Measurements from ENCODE around the gene RGS13. TPM values are rescaled to one million over a fixed set of nuclear protein-coding genes. Genes with fewer than 3 reads are reported as not detected.

The RGS13 gene
- total RNA-seq, 1 donor from 2014 or later: not detected

- Histone ChIP-seq H3K27me3 (ENCODE audit: insufficient read depth, low read length) (no peaks in the 10 kb centered on the region), H3K79me2 (ENCODE audit: insufficient read depth, low read length) (no peaks in the 10 kb centered on the region), H3K9me3 (ENCODE audit: insufficient read depth, low read depth, low read length) (no peaks in the 10 kb centered on the region), H3K27ac (ENCODE audit: low read depth, low read length) (no peak overlapping the region), H2AFZ (ENCODE audit: low read depth, low read length) (no peak overlapping the region), H3K36me3 (ENCODE audit: insufficient read depth, low read length) (no peaks in the 10 kb centered on the region), H3K4me2 (ENCODE audit: low read length) (no peak overlapping the region), H3K4me1 (ENCODE audit: insufficient read depth, low read length) (no peaks in the 10 kb centered on the region), H3K9ac (ENCODE audit: low read length) (no peak overlapping the region), H3K4me3 (ENCODE audit: insufficient read depth, low read depth, low read length) (no peak overlapping the region), H4K20me1 (ENCODE audit: insufficient read depth, low read length) (no peaks in the 10 kb centered on the region)
- FAIRE-seq (no peak), DNase-seq (ENCODE audit: low read depth) (no peak)
- Mint-ChIP-seq H3K4me1 (ENCODE audit: low read depth, unreplicated experiment) (no peaks in the 10 kb centered on the region), H3K27me3 (ENCODE audit: low read depth, unreplicated experiment) (no peaks in the 10 kb centered on the region), H3K4me3 (ENCODE audit: unreplicated experiment) (no peak overlapping the region), H3K36me3 (ENCODE audit: low read depth, unreplicated experiment) (no peaks in the 10 kb centered on the region), H3K27ac (ENCODE audit: unreplicated experiment) (no peak overlapping the region), H3K9me3 (ENCODE audit: unreplicated experiment) (no peaks in the 10 kb centered on the region)
- TF ChIP-seq CTCF (IDR thresholded peaks at IDR 0.05; ENCODE audit: insufficient read depth, low read depth, low read length): no peak
These were observed 33.2 kb downstream of the RGS13 start for GRCh38 chr1:192669174-192669573.

- H3K9me3 Mint-ChIP-seq (ENCODE audit: unreplicated experiment): peaks cover 3% of the 10 kb centered on the region
- H3K36me3 Mint-ChIP-seq (ENCODE audit: low read depth, unreplicated experiment): no peaks in the 10 kb centered on the region
- Histone ChIP-seq H3K27me3 (ENCODE audit: insufficient read depth, low read length) (no peaks in the 10 kb centered on the region), H3K9me3 (ENCODE audit: insufficient read depth, low read depth, low read length) (no peaks in the 10 kb centered on the region), H3K4me2 (ENCODE audit: low read length) (no peak overlapping the region), H3K4me1 (ENCODE audit: insufficient read depth, low read length) (no peaks in the 10 kb centered on the region), H3K4me3 (ENCODE audit: insufficient read depth, low read depth, low read length) (no peak overlapping the region), H3K27ac (ENCODE audit: low read depth, low read length) (no peak overlapping the region), H4K20me1 (ENCODE audit: insufficient read depth, low read length) (no peaks in the 10 kb centered on the region), H3K79me2 (ENCODE audit: insufficient read depth, low read length) (no peaks in the 10 kb centered on the region), H2AFZ (ENCODE audit: low read depth, low read length) (no peak overlapping the region), H3K9ac (ENCODE audit: low read length) (no peak overlapping the region), H3K36me3 (ENCODE audit: insufficient read depth, low read length) (no peaks in the 10 kb centered on the region)
- no peak overlapping the region for H3K4me3 Mint-ChIP-seq (ENCODE audit: unreplicated experiment)
- no peaks in the 10 kb centered on the region for H3K27me3 Mint-ChIP-seq (ENCODE audit: low read depth, unreplicated experiment)
- no peak overlapping the region for H3K27ac Mint-ChIP-seq (ENCODE audit: unreplicated experiment)
- TF ChIP-seq EZH2 (IDR thresholded peaks at IDR 0.05; ENCODE audit: insufficient read depth, low read length): no peak
- TF ChIP-seq CTCF (IDR thresholded peaks at IDR 0.05; ENCODE audit: insufficient read depth, low read depth, low read length): no peak
- DNase-seq (ENCODE audit: low read depth) (no peak), FAIRE-seq (no peak)
- H3K4me1 Mint-ChIP-seq (ENCODE audit: low read depth, unreplicated experiment): no peaks in the 10 kb centered on the region
These were observed 39.8 kb downstream of the RGS13 start for GRCh38 chr1:192675716-192676115.

GRCh38 chr1:192678099-192678498, 42.2 kb downstream of the RGS13 start:
- H2AFZ ChIP-seq (ENCODE audit: low read depth, low read length): no peak overlapping the region
- H3K4me1 Mint-ChIP-seq (ENCODE audit: low read depth, unreplicated experiment): no peaks in the 10 kb centered on the region

More at GRCh38 chr1:192678099-192678498, 42.2 kb downstream of the RGS13 start:
- Histone ChIP-seq H4K20me1 (ENCODE audit: insufficient read depth, low read length) (no peaks in the 10 kb centered on the region), H3K9me3 (ENCODE audit: insufficient read depth, low read depth, low read length) (no peaks in the 10 kb centered on the region), H3K27me3 (ENCODE audit: insufficient read depth, low read length) (no peaks in the 10 kb centered on the region), H3K36me3 (ENCODE audit: insufficient read depth, low read length) (no peaks in the 10 kb centered on the region), H3K4me1 (ENCODE audit: insufficient read depth, low read length) (no peaks in the 10 kb centered on the region), H3K27ac (ENCODE audit: low read depth, low read length) (no peak overlapping the region), H3K4me3 (ENCODE audit: insufficient read depth, low read depth, low read length) (no peak overlapping the region), H3K4me2 (ENCODE audit: low read length) (no peak overlapping the region), H3K9ac (ENCODE audit: low read length) (no peak overlapping the region), H3K79me2 (ENCODE audit: insufficient read depth, low read length) (no peaks in the 10 kb centered on the region)
- H3K4me3 Mint-ChIP-seq (ENCODE audit: unreplicated experiment): no peak overlapping the region
- FAIRE-seq (no peak), DNase-seq (ENCODE audit: low read depth) (no peak)
- H3K36me3 Mint-ChIP-seq (ENCODE audit: low read depth, unreplicated experiment): no peaks in the 10 kb centered on the region
- peaks cover 3% of the 10 kb centered on the region for H3K9me3 Mint-ChIP-seq (ENCODE audit: unreplicated experiment)
- TF ChIP-seq EZH2 (IDR thresholded peaks at IDR 0.05; ENCODE audit: insufficient read depth, low read length): no peak
- TF ChIP-seq CTCF (IDR thresholded peaks at IDR 0.05; ENCODE audit: insufficient read depth, low read depth, low read length): no peak
- H3K27ac Mint-ChIP-seq (ENCODE audit: unreplicated experiment): no peak overlapping the region
- no peaks in the 10 kb centered on the region for H3K27me3 Mint-ChIP-seq (ENCODE audit: low read depth, unreplicated experiment)

Measured in astrocyte (in vitro differentiated cells and primary cell).